ENCODE data around the gene SSU72. TPM values are rescaled to one million over a fixed set of nuclear protein-coding genes. Genes with fewer than 3 reads are reported as not detected.
"Not testable (repeated sequence)": the region's sequence is repeated elsewhere in the genome, so short reads cannot be mapped to it uniquely, and the experiment has no call there.

SSU72 gene
- total RNA-seq, 1 donor from 2014 or later: 116 TPM

DNA sequence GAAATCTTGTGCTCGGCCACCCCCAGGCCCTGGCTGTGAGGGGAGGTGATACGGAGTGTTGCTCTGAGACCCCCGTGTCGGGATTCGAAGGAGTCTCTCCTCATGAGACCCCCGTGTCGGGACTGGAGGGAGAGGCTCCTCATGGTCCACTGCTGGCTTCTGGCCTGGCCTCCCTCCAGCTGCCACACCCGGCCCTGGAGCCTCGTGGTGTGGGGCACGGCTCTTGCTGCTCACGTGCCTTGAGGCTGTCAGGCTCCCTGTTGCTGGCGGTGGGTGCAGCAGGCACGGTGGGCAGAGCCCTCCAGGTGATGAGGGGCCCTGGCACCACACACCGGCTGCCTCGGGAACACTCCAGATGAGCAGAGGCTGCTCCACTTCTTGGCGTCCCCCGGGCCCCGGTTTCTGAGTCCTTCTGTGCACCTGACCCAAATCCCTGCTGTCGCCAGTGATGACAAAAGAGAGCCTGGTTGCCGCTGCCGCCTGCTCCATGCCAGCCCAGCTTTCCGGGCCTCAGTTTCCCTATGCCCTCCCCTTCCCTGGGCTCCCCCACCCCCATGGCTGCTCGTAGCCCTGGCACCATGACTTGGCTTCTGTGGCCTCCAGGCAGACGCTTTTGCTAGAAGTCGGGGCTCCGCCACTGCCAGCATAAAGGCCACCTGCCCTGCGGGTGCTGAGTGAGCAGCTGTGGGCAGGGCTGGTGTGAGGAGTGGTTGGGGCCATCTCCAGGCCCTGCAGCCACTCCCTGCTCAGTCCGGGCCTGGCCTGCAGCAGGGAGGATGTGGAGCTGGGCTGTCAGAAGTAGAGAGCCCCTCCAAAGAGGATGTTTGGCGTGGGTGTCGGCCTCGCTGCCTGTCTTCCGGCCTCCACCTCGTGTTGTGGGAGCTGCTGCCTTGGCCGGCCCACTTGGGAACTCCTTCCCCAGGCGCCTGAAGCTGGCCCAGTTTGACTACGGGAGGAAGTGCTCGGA is 46.1 kb downstream of the SSU72 start:
- DNase-seq (ENCODE audit: low spot score): no peak

DNA sequence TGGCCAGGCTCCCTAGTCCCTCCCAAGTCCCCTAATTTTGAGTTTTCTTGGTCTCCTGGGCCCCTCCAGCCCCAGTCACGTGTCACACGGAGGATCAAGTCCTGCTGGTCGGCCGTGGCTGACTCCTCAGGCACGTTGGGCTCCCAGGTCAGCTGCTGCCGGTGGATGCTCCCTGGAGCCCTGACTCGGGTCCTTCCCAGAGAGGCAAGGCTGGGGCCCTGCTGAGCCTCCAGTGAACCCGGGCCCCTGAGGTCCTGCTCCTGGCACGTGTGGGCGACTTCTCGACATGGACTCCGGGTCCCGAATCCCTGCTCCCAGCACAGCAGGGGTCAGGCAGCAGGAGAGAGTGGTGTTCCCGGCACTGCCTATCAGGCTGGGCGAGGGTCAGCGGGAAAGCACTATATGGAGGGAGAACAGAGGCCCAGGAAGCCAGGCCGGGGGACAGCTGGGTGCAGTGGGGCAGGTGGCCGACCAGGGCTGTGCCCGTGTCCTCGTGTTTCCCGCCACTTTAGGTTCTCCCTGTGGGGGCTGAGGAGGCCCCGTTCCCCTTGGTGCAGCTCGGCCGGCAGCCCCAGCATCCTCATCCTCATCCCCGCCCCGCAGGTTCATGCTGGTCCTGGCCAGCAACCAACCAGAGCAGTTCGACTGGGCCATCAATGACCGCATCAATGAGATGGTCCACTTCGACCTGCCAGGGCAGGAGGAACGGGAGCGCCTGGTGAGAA is 47.4 kb downstream of the SSU72 start:
- DNase-seq (ENCODE audit: low spot score): no peak

DNA sequence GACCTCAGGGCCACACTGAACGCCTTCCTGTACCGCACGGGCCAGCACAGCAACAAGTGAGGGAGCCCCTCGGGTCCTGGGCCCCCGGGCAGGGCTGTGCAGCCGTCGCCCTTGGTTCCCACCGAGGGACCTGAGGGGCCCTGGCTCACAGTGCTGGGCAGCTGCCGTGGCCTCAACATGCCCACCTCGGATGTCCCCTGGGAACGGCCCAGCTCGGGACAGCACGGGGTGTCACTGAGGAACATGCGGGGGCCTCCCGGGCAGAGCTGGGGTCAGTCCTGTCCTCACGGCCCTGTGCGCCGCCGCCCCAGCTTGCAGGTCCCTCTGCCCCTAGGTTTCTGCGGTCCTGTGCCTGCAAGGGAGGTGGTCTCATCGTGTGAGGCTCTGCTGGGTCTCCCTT is 48.2 kb downstream of the SSU72 start:
- not testable (repeated sequence) for DNase-seq (ENCODE audit: low spot score)

DNA sequence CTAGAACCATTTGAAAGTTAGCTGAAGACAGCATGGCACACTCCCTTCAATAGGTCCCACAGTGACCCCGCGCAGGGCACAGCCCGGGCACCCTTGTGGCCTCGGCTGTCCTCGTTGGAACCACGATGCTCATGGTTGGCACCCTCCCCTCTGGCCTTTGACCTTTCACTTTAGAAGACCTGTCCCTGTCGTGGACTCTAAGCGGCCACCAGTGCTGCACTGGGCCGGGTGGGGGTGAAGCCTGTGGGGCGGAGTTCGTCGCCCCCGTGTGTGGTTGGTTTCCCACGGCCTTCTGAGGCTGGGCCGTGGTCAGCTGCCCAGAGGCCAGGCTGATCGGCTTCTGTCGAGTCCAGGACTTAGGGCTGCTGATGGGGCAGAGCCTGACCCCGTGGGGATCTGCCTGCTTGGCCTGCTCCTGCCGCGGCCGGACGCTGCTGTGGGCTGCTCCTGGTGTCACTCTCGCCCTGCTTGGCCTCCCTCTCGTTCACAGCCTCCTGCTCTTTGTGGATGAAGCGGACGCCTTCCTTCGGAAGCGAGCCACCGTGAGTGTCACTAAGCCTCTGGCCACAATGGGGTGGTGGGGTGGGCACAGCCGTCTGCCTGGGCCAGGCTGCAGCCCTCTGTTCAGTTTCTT is 49.8 kb downstream of the SSU72 start:
- not testable (repeated sequence) for DNase-seq (ENCODE audit: low spot score)

DNA sequence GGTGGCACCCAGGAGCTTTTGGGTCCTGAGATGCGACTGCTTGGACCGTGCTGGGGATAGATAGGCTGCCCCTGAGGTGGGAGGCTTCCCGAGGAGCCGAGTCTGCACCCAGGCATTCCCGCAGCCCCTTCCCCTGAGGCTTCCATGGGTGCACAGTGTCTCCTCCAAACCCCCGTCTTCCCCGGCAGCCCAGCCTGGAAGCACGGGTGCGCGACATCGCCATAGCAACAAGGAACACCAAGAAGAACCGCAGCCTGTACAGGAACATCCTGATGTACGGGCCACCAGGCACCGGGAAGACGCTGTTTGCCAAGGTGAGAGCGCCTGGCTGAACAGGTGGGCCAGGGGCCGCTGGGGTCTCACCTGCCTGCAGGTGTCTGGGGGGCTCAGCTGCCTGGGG is 51.0 kb downstream of the SSU72 start:
- not testable (repeated sequence) for DNase-seq (ENCODE audit: low spot score)

DNA sequence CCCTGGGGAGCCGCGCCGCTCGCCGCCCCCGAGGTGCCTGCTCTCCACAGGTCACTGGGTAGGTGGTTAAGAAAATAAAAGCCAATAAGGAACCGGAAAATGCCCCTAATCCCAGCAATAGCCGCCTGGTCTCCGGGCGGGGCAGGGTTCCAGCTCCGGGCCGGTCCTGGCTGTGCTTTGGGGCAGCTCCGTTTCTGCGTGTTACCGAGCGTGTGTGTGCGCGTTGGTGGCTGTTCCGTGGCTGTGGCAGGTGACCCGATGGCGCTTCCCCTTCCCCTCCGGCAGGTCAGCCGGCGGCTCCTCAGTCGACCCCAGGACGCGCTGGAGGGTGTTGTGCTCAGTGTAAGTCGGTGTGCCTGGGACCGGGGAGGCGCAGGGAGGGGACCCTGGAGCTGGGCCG is 51.4 kb downstream of the SSU72 start:
- DNase-seq (ENCODE audit: low spot score): not testable (repeated sequence)

DNA sequence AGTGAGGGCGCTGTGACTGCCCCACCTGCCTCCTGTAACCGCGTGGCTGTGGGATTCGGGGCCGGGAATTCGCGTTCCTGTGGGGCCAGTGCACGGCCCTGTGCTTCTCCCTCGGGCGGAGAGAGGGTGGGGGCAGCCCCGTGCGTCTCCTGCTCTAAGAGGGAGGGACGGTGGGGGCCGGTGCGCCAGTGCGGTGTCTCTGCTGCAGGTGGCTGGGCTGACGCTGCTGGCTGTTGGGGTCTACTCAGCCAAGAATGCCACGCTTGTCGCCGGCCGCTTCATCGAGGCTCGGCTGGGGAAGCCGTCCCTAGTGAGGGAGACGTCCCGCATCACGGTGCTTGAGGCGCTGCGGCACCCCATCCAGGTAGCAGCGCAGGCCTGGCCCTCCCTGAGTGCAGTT is 52.1 kb downstream of the SSU72 start:
- DNase-seq (ENCODE audit: low spot score): not testable (repeated sequence)

DNA sequence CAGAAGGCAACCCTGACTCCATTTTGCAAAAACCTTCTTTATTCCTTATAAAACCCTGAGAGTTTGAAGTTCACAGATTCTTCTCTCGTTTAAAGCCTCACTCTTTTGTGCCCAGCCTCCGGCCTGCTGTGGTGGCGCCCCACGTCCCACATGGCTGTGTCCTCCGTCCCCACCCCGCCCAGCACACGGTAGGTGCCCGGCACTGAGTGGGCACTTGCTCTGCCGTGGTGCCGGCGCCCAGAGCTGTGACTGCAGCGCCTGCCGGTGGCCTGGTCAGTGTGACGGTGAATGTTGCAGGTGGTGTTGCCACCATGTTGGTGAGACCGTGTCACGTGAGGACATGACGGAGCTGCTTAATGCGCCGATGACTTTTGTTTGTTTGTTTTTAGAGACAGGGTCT is 53.3 kb downstream of the SSU72 start:
- no peak for DNase-seq (ENCODE audit: low spot score)

DNA sequence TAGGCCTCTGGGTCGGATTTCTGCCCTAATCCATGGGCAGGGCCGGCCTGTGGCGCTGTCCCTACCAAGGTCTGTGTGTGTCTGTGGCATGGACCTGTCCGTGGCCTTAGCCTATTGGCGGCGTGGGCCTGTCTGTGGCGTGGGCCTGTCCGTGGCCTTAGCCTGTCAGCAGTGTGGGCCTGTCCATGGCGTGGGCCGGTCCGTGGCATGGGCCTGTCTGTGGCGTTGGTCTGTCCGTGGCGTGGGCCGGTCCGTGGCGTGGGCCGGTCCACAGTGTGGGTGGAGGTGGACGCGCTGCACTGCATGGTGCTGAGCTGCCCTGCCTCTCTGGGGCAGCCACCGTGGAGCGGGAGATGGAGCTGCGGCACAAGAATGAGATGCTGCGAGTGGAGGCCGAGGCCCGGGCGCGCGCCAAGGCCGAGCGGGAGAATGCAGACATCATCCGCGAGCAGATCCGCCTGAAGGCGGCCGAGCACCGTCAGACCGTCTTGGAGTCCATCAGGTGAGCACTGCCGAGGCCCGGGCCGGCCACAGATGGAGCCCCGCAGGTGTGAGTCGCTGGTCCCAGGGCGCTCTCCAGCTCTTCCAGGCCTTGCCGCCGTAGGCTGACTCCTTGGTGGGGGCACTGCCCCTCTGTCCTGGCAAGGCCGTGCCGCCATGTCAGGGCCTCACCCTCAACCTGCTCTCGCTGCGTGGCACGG is 54.7 kb downstream of the SSU72 start:
- not testable (repeated sequence) for DNase-seq (ENCODE audit: low spot score)

DNA sequence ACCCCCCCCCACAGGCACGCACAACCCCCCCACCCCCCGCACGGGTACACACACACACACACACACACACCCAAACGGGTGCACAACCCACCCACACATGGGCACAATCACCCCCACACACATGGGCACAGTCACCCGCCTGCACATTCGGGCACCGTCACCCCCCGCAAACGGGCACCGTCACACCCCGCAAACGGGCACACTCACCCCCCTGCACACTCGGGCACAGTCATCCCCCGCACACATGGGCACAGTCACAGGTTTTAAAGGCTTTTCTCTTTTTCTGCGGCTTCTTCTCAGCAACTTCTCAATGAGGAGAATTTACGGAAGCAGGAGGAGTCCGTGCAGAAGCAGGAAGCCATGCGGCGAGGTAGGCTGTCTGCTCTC is 56.0 kb downstream of the SSU72 start:
- DNase-seq (ENCODE audit: low spot score): not testable (repeated sequence)

DNA sequence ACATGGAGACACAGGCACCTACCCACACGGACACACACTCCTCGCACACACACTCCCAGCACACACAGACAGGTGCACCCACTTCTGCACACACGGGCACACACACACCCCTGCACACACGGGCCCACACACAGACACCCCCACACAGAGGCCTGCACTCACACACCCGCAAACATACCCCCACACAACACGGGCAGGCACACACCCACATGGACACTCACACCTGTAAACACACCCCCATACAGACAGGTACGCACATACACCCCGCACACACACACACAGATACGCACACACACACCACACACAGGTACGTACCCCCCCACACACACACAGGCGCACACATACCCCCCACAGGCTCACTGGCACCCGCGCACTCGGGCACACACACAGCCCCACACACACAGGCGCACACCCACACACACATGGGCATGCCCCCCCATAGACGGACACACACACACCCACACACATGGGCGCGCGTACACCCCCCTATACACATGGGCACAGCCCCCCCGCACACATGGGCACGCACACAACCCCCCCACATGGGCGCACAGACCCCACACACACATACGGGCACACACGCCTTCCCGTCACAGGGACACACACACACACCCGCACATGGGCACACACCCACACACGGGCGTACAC is 56.6 kb downstream of the SSU72 start:
- no peak for DNase-seq (ENCODE audit: low spot score)

DNA sequence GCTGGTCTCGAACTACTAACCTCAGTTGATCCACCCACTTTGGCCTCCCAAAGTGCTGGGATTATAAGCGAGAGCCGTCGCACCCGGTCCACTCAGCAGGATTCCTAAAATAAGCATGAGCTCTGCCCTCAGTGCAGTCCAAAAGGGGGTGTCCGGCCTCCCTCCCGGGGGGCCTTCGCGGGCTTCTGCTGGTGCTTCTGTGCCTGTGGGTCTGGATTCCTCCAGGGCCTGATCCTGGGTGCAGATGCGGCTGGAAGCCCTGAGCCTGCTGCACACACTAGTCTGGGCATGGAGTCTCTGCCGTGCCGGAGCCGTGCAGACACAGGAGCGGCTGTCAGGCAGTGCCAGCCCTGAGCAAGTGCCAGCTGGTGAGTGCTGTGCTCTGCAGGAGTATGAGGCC is 57.7 kb downstream of the SSU72 start:
- not testable (repeated sequence) for DNase-seq (ENCODE audit: low spot score)

DNA sequence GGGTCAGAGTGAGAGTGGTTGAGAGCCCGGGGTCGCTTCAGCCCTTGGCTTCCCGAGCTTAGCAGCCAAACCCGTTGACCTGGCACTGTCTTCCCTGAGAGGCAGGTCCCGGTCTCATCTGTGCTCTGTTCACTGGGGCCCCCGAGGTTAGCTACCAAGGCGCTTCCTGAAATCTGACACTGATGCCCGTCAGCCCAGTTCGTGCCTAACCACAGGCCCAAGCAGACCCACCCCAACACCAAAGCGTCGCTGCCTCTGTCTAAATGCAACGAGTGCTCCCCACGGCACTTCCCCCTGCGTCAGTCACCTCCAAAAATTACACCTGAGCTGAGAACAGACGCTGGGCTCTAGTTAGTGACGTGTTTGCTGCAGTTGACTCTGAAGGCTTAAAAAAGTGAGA is 60.3 kb downstream of the SSU72 start:
- not testable (repeated sequence) for DNase-seq (ENCODE audit: low spot score)

DNA sequence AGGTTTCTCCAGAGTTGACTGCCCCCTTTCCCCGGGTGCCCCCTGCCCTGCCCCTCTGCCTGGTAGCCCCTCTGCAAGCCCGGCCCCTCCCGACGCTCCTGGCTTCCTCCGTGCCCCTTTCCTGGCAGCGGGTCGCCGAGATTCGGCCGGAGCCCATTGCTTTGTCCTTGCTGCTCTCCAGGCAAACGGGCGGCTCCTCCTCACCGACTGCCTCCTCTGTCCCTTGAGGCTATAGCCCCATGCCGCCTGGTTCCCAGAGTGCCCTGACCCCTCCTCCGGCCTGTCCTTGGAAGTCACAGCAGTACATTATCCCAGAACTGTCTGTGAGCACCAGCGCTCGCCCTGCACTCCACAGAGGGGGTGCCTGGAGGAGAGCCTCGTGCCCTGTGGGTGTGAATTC is 61.0 kb downstream of the SSU72 start:
- not testable (repeated sequence) for DNase-seq (ENCODE audit: low spot score)

DNA sequence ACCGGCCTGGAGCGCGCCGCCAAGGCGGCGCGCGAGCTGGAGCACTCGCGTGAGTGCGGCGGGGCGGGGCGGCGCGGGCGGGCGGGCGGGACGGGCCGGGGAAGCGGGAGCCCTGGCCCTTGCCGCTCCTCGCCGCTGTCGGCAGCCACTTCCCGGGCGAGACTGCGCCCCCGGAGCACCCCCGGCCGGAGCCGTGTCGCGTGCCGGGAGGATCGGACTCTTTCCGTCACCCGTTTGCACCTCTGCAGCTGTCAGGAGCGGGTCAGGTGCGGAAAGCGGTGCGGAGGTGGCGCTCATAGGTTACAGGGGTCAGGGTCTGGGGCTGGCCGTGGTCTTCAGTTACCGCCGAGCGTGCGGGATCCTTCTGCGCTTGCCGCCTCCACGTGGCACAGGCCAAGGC is 62.2 kb downstream of the SSU72 start:
- not testable (repeated sequence) for DNase-seq (ENCODE audit: low spot score)

DNA sequence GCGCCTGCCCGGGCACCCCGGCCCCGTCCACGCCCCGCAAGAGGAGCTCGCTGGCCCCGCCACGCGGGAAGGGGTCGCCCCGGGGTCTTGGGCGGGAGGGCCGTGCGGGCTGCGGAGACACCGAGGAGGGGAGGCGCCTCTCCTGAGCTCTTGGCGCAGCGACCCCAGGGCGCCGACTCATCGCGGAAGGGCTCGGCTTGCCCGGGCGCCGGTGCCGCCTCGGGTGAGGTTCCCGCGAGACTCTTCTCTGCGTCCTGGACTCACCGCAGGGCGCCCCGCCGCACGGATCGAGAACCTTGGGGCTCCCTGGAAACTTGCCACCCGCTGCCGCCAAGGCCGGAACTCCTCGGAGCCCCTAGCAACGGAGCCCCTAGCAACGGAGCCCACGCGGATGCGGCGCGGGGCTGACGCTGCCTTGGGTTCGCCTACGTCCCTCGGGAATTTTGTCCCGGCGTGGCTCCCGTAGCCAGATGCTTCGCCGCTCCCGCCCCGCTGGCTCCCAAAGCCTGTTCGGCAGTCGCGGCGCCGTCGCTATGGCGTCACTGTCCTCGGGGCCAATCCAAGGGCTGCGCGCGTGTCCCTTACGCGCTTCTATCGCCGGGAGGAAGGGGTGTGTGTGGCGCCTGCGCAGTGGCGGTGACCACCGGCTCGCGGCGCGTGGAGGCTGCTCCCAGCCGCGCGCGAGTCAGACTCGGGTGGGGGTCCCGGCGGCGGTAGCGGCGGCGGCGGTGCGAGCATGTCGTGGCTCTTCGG is 63.0 kb downstream of the SSU72 start, which contains the start of gene ATAD3A:
Gene ATAD3A, plus strand, starts transcription at position 630 of the 753 bp plus-strand sequence. Its CDS starts 107 bp downstream, at position 737.
- peak; percentile 97 for DNase-seq (ENCODE audit: low spot score)

DNA sequence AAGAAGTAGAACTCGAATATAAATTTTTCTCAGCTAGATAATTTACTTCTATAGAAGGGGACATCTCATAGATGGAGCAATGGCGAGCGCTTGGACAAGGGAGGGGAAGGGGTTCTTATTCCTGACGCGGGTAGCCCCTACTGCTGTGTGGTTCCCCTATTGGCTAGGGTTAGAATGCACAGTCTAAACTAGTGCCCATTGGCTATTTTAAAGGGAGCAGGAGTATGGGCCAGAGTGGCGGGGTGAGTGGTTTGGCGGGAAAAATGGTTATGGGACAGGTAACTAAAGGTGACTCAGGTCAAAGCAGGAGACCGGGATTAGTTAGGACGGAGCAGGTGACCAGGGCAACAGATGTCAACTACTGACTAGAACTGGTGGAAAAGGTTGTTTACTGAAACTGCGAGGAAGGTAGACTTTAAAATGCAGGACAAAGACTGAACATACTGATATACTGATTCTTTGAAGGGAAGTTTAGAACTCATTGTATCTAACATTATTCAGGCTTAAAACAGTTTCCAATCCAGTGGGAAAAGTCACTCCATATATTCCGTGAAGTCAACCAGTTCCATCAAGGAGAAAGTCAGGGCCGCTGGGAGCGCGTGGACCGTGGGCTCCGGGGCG is 63.6 kb downstream of the SSU72 start:
- no peak for DNase-seq (ENCODE audit: low spot score)

DNA sequence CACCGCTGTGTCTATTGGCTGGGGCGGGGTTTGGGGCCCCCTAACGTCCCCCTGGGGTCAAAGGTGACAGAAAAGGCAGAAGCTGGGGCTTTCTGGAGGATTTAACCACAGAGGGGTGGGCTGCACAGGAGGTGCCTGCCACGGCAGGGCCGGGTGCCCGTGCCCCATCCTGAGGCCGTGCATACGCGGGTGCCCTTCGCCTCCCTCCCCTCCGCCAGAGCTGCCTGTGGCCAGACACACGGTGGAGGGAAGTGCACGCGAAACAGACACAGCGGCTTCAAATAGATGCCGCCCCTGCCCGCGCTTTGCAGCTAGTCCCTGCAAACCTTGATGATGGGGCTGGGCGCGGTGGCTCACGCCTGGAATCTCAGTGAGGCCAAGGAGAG is 65.2 kb downstream of the SSU72 start:
- DNase-seq (ENCODE audit: low spot score): not testable (repeated sequence)

DNA sequence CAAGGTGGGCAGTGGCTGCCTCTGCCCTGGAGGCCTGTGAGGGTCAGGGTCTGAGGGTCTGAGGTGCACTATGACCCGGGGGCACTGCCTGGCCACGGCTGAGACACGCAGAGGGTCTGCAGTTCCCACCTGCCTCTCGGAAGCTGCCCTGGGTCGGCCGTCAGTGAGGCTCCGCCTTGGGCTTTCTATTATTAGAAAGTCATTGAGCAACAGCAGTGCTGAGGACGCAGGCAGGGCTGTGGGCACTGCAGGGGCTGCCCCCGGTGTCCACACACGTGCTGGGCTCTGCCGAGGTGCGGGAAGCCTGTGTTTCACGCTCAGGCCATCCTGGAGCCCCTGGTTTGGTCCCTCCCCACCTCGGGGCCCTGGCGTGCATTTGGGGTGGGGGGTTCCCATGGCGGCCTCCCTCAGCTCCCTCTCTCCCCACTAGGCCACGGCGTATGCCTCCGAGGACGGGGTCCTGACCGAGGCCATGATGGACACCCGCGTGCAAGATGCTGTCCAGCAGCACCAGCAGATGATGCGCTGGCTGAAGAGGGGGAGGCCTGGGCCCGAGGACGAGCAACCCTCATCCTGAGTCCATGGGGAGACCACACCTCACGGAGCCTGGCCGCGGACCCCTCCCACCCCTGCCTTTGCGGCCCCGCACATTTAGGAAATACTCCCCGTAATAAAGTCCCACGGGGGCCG is 65.7 kb downstream of the SSU72 start:
- not testable (repeated sequence) for DNase-seq (ENCODE audit: low spot score)

Data from ureter (tissue), 1 donor.